ACC112 (cell line): ENCODE results near the gene TFAP2C.

Source experiments
- H2AFZ ChIP-seq: fragments of 200-600 bp; sonication (generic); one replicate; pipeline ENCODE4 v1.6.0; 2017; ENCODE audit warnings: antibody characterized with exemption, low read length; ENCODE audit not compliant: unreplicated experiment
- H3K27ac ChIP-seq: fragments of 200-600 bp; sonication (generic); 2 replicates; pipeline ENCODE4 v1.5.1; 2014; ENCODE audit warnings: low read depth, mild to moderate bottlenecking, antibody characterized with exemption, low read length, moderate library complexity
- H3K27me3 ChIP-seq: fragments of 200-600 bp; sonication (generic); 2 replicates; pipeline ENCODE4 v1.6.1; 2014; ENCODE audit warnings: mild to moderate bottlenecking, antibody characterized with exemption, low read length, moderate library complexity, mixed read lengths; ENCODE audit not compliant: insufficient read depth
- H3K36me3 ChIP-seq: fragments of 200-600 bp; sonication (generic); 2 replicates; pipeline ENCODE4 v1.6.1; 2016; ENCODE audit warnings: mild to moderate bottlenecking, antibody characterized with exemption, low read length, moderate library complexity, mixed read lengths; ENCODE audit not compliant: insufficient read depth
- H3K4me1 ChIP-seq: fragments of 200-600 bp; sonication (generic); one replicate; pipeline ENCODE4 v1.6.1; 2016; ENCODE audit warnings: low read length, mixed read lengths; ENCODE audit not compliant: insufficient read depth, unreplicated experiment, control insufficient read depth
- H3K4me3 ChIP-seq: fragments of 200-600 bp; sonication (generic); 2 replicates; pipeline ENCODE4 v1.5.1; 2014; ENCODE audit warnings: mild to moderate bottlenecking, low read depth, low read length
- H3K79me2 ChIP-seq: fragments of 200-600 bp; sonication (generic); one replicate; pipeline ENCODE4 v1.6.0; 2016; ENCODE audit warnings: low read length; ENCODE audit not compliant: control insufficient read depth, unreplicated experiment, insufficient read depth

The TFAP2C gene

DNA sequence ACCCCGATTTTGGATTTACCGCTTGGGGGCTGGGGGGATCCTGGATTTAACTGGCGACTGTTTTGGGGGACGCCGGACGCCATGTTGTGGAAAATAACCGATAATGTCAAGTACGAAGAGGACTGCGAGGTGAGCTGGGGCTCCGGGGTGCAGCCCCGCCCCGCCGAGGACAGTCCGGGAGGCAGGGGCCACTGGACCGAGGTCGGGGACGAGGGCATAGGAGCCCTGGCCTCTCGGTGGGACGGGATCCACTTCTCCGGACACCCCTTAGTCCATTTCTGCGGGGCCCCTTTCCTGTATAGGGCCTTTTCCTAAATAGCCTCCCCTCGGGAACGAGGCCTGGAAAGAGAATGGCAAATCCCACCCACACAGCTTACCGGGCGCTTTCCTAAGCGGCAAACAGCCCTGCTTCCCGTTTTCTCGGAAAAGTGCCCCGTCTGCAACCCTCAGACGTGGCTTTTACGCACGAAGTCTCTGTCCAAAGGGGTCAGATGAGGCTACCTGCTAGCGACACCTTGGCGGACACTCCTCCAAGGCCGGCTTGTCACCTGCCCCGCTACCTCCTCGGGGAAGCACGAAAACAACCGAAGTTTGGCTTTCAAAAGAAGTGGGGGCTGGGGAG is 469 bp downstream of the TFAP2C start:
- H3K27me3 ChIP-seq, result peaks cover 96% of the 10 kb centered on the region
- H3K79me2 ChIP-seq, result no peaks in the 10 kb centered on the region
- H3K27ac ChIP-seq, result no peak overlapping the region
- no peaks in the 10 kb centered on the region for H3K36me3 ChIP-seq
- H3K4me3 ChIP-seq, result peak overlapping the region; percentile 52
- H2AFZ ChIP-seq, result no peak overlapping the region
- H3K4me1 ChIP-seq, result peaks cover 5% of the 10 kb centered on the region

DNA sequence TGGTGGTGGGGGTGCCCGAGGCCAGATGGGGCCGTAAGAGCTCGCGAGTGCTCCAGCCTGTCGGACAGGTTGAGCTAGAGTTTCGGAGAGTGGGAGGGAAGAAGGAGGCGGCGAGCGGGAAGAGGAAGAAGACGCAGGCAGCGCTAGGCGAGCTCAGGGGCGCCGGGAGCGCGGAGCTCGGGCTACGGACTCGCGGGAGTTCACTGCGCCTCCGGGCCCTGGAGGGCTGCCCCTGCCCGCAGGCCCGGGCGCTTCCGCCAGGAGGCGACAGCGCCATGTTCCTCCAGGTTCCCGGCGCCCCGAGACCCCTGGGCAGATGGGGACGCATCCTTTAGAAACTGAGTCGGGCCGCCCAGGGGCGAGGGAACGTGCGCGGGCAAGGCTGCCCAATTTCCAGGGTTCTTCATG is 984 bp downstream of the TFAP2C start:
- H2AFZ ChIP-seq, result no peak overlapping the region
- H3K4me1 ChIP-seq, result peaks cover 5% of the 10 kb centered on the region
- no peaks in the 10 kb centered on the region for H3K36me3 ChIP-seq
- H3K4me3 ChIP-seq, result peak overlapping the region; percentile 30; the same call in 1 of the 2 replicates
- no peak overlapping the region for H3K27ac ChIP-seq
- peaks cover 96% of the 10 kb centered on the region for H3K27me3 ChIP-seq
- no peaks in the 10 kb centered on the region for H3K79me2 ChIP-seq

DNA sequence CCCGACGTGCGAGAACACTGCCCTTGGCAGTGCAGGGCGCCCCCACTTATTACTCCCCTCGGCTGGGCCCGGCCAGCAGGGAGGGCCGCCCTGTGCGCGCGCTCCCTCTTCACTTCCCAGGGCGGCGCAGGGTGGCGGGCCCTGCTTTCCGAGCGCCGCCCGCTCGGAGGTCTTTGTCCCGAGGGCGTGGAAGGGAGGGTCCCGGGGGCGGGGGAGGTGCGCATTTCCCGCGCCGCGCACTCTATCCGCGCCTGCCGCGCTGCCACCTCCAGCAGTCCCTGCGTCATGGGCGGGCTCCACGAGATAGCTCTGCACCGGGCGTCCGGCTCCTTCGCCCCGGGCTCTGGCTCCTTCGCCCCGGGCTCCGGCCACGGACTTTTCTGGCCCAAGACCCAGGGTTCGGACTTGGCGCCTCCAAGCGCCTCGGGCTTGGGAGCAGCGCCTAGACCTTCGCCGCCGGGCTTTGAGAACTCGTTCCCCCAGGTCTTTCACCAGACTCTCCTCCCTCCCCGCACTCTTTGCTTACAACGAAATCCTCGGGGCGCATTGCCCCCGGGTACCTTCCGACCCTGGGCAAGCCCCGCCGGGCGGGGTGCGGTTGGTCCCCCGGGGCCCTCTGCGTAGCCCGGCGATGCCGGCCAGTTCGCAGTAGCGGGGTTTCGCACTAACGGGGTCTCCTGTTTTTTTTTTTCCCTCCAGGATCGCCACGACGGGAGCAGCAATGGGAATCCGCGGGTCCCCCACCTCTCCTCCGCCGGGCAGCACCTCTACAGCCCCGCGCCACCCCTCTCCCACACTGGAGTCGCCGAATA is 1.6 kb downstream of the TFAP2C start:
- Histone ChIP-seq H3K79me2 (no peaks in the 10 kb centered on the region), H3K27me3 (peaks cover 96% of the 10 kb centered on the region), H3K4me1 (peaks cover 5% of the 10 kb centered on the region), H3K27ac (no peak overlapping the region), H3K36me3 (no peaks in the 10 kb centered on the region), H3K4me3 (no peak overlapping the region), H2AFZ (no peak overlapping the region)

- no peaks in the 10 kb centered on the region for H3K36me3 ChIP-seq
- no peak overlapping the region for H3K27ac ChIP-seq
- peaks cover 4% of the 10 kb centered on the region for H3K4me1 ChIP-seq
- H3K27me3 ChIP-seq, result peaks cover 96% of the 10 kb centered on the region
- H2AFZ ChIP-seq, result no peak overlapping the region
- H3K4me3 ChIP-seq, result no peak overlapping the region
- H3K79me2 ChIP-seq, result no peaks in the 10 kb centered on the region
These were observed 2.3 kb downstream of the TFAP2C start for GRCh38 chr20:56631318-56631989.

DNA sequence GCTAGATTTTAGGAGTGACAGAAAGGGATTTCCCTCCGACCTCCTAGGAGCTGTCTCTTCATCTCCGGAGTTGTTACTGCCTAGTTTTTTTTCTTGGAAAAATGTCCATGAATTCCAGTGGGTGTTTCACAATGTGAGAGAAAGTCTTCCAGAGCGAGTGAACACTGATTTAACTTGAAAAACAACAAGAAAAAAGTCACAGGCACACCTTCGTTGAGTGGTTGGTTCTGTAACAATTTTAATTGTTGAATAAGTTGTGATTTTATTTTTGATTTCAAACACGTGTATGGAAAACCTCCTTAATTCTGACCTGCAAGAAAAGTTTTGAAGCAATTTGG is 2.9 kb downstream of the TFAP2C start:
- Histone ChIP-seq H3K4me3 (no peak overlapping the region), H2AFZ (no peak overlapping the region), H3K27ac (no peak overlapping the region), H3K4me1 (no peaks in the 10 kb centered on the region), H3K36me3 (no peaks in the 10 kb centered on the region), H3K79me2 (no peaks in the 10 kb centered on the region), H3K27me3 (peaks cover 96% of the 10 kb centered on the region)

- H3K4me1 ChIP-seq, result no peaks in the 10 kb centered on the region
- H3K36me3 ChIP-seq, result no peaks in the 10 kb centered on the region
- no peak overlapping the region for H3K4me3 ChIP-seq
- H3K27ac ChIP-seq, result no peak overlapping the region
- H2AFZ ChIP-seq, result no peak overlapping the region
- H3K79me2 ChIP-seq, result no peaks in the 10 kb centered on the region
- peaks cover 95% of the 10 kb centered on the region for H3K27me3 ChIP-seq
These were observed 5.2 kb downstream of the TFAP2C start for GRCh38 chr20:56634307-56634706.

DNA sequence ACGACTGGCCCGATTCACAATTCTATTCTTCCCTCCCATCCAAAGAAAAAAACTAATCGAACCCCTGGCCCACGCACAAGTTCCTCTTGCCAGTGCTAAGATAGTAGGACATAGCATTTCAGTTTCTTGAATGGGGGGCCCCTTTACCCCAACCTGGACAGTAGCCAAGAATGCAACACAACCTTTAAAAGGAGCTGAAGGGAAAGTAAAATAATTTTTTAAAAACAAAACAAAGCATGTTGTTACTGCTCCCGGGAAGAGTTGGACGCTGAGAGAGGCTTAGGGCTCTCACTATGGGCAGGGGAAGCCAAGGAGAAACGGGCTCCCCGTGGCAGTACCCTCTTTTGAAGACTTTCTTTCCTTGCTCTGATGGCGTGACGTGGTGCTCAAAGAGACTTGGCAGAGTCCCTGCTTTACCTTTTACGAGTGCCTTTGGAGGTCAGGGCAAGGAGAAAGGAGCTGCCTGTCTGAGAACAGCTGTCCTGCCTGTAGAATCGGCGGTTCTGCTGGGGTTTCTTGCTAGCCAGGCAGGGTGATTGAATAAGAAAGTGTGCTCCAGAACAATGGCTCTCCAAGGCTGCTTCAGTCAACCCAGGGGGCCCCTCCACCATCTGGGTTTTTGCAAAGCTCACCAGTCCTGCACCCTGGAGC is 5.8 kb downstream of the TFAP2C start:
- Histone ChIP-seq H3K27me3 (peaks cover 90% of the 10 kb centered on the region), H3K79me2 (no peaks in the 10 kb centered on the region), H3K4me1 (no peaks in the 10 kb centered on the region), H3K4me3 (no peak overlapping the region), H3K36me3 (no peaks in the 10 kb centered on the region), H3K27ac (no peak overlapping the region), H2AFZ (no peak overlapping the region)

- no peaks in the 10 kb centered on the region for H3K4me1 ChIP-seq
- no peak overlapping the region for H3K4me3 ChIP-seq
- no peaks in the 10 kb centered on the region for H3K36me3 ChIP-seq
- no peaks in the 10 kb centered on the region for H3K79me2 ChIP-seq
- H3K27ac ChIP-seq, result no peak overlapping the region
- H3K27me3 ChIP-seq, result peaks cover 71% of the 10 kb centered on the region
- no peak overlapping the region for H2AFZ ChIP-seq
These were observed 7.6 kb downstream of the TFAP2C start for GRCh38 chr20:56636716-56637115.

DNA sequence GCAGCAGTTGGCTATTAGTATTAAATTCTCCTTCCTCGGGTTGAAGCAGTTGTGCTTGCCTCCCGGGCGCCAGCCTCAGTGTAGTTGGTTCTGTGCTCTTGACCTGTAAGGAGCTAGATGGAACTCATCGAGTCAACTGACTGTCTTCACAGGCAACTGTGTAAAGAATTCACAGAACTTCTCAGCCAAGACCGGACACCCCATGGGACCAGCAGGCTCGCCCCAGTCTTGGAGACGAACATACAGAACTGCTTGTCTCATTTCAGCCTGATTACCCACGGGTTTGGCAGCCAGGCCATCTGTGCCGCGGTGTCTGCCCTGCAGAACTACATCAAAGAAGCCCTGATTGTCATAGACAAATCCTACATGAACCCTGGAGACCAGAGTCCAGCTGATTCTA is 8.5 kb downstream of the TFAP2C start:
- Histone ChIP-seq H3K4me1 (no peaks in the 10 kb centered on the region), H2AFZ (no peak overlapping the region), H3K27me3 (peaks cover 63% of the 10 kb centered on the region), H3K4me3 (no peak overlapping the region), H3K36me3 (no peaks in the 10 kb centered on the region), H3K27ac (no peak overlapping the region), H3K79me2 (no peaks in the 10 kb centered on the region)

GRCh38 chr20:56646599-56646998 is 17.5 kb downstream of the TFAP2C start:
- Histone ChIP-seq H3K27ac (no peak overlapping the region), H3K4me1 (no peaks in the 10 kb centered on the region), H3K27me3 (peaks cover 3% of the 10 kb centered on the region), H3K4me3 (no peak overlapping the region), H3K36me3 (no peaks in the 10 kb centered on the region), H2AFZ (no peak overlapping the region), H3K79me2 (no peaks in the 10 kb centered on the region)
